Measurements from ENCODE around the gene LSP1.

The LSP1 gene

DNA sequence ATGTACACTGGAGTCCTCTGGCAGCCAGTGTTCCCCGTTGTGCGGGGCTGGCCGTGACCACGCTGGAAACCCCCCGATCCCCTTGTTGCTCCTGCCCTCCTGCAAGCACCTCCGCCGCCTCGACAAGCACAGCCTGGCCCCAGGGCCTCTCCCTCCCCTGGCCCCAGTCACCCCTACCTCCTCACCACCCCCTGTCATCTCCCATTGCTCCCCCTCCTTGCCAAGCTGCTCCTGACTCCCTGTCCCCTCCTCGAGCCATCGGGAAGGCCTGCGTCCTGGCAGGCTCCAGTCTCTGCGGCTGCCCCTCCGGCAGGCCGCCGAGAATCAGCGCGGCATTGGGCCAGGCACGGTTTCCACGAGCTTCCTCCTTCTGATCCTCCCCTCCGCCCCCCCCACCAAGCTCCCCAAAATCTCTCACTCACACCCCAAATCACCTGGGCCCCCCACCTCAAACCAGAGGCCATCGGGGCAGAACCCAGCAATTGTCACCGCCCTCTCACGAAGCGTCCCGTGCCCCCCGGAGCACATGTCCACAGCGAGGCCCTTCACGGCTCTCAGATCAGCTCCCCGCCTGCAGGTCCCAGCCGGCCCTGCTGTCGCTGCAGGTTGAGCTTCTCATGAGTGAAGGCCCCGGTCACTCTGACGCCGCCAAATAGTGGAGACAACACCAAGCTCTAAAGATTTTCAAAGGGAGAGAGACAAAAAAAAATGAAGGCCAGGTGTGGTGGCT, 5.7 kb upstream of the LSP1 start:
- no peak overlapping the region for H3K27ac ChIP-seq
- DNase-seq (ENCODE audit: low read depth, low spot score) = no peak

- no peak for DNase-seq (ENCODE audit: low read depth, low spot score)
These were observed 4.8 kb upstream of the LSP1 start for GRCh38 chr11:1847926-1848639.

DNA sequence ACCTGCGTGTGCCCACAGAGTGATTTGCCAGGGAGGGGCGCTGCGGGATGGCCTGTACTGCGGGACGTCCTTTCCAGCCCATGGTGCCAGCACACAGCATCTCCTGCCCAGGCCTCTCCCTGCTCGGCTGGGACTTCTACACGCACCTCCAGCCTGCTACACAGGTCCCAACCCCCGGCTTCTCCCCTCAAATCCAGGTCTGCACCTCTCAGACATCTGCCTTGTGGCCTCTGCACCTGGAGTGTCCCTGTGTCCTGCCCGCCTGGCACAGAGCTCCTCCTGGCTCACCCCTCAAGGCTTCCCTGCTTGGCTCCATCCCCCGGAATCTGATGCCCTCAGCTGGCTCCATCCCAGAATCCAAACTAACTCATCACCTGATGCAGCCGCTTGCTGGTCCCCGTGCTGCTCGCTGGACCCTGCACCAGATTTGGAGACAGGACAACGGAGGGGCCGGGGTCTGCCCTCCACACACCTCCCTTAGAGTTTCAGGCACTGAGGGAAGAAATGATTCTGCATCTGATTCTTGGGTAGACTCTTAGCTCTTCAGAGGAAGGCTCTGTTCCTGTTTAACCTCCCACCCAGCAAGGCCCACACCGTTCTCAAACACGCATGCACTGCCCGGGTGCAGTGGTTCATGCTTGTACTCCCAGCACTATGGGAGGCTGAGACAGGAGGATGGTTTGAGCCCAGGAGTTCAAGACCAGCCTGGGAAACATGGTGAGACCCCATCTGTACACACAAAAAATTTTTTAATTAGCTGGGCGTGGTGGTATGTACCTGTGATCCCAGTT, 4.0 kb upstream of the LSP1 start:
- H3K27ac ChIP-seq = no peak overlapping the region
- no peak for DNase-seq (ENCODE audit: low read depth, low spot score)

More at GRCh38 chr11:1847926-1848639, 4.8 kb upstream of the LSP1 start:
- no peak overlapping the region for H3K27ac ChIP-seq

DNA sequence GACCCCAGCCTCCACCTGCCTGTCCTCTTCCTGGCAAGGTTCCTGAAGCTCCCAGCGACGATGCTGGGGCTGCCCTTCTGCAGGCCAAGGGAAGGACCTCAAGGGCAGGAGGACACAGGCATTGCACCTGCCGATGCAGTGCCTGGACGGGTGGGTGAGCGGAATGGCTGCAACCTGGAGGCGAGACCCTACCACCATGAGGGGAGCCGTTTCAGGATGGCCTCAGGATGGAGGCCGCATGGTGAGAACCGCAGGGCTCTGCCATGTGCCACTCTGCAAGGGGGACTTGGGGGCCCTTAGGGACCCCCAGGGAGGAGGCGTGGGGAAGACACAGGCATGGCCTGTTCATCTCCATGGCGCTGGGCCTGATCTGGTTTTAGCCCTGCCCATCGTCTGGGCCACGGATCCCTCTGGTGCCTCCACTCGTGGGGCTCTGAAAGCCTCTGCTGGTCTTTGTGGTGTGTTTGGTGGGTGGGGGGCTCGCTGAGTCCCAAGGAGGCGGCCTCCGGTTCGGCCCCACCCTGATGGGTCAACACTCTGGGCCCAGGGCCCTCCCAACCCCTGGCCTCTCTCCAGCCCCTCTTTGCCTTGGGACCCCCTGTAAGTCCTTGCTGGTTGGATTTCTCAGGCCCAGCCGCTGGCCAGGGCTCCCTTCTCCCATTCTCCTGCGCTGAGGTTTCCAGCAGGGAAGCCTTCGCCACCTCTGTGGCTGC, 1.3 kb upstream of the LSP1 start:
- no peak overlapping the region for H3K27ac ChIP-seq
- no peak for DNase-seq (ENCODE audit: low read depth, low spot score)

GRCh38 chr11:1852271-1852876, 510 bp upstream of the LSP1 start:
- H3K27ac ChIP-seq = no peak overlapping the region
- DNase-seq (ENCODE audit: low read depth, low spot score) = no peak

GRCh38 chr11:1853376-1854131, 670 bp downstream of the LSP1 start:
- DNase-seq (ENCODE audit: low read depth, low spot score) = no peak
- H3K27ac ChIP-seq = no peak overlapping the region

- DNase-seq (ENCODE audit: low read depth, low spot score) = no peak
- no peak overlapping the region for H3K27ac ChIP-seq
These were observed 1.5 kb downstream of the LSP1 start for GRCh38 chr11:1854132-1854948.

- no peak overlapping the region for H3K27ac ChIP-seq
- no peak for DNase-seq (ENCODE audit: low read depth, low spot score)
These were observed 2.3 kb downstream of the LSP1 start for GRCh38 chr11:1854949-1855885.

DNA sequence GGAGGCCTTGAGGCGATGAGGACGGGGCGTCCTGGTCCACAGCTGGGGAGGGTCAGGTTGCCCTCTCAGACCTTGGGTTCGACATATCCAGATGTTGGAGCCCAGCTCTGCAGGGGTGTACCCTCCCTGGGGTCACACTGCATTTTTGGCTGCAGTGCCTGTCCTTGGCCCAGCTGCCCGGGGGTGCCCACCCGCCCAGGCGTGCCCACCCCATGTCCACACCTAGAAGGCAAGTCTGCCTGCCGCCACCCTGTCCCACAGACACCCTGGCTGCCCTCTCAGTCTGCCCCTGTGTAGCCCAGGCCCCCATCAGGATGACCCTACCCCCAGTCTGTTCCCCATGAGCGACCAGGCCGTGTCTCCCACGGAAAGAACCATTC, 3.0 kb downstream of the LSP1 start:
- H3K27ac ChIP-seq = no peak overlapping the region

GRCh38 chr11:1856306-1857005, 3.6 kb downstream of the LSP1 start:
- no peak for DNase-seq (ENCODE audit: low read depth, low spot score)
- H3K27ac ChIP-seq = no peak overlapping the region

More for the DNA sequence above, 3.0 kb downstream of the LSP1 start:
- no peak for DNase-seq (ENCODE audit: low read depth, low spot score)

- no peak for DNase-seq (ENCODE audit: low read depth, low spot score)
- no peak overlapping the region for H3K27ac ChIP-seq
These were observed 4.2 kb downstream of the LSP1 start for GRCh38 chr11:1857064-1857463.

DNA sequence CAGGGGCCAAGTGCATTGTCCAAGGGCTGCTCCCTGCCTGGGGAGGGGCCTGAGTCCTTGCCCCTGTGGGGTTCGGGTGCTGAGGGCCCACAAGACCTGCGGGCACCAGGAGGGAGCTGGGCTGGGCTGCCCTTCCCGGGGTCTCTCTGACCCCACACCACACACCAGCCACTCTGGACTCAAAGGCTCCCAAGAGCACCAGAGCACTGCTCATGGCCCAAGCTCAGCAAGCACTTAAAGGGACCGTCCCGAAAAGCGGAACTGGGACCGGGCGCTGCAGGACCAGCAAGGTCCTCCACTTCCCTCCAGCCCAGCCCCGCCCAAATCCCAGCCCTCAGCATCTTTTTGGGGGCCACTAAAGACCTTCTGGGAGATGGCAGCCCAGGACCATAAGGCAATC, 5.3 kb downstream of the LSP1 start:
- no peak for DNase-seq (ENCODE audit: low read depth, low spot score)
- H3K27ac ChIP-seq = no peak overlapping the region

GRCh38 chr11:1858576-1858975, 5.7 kb downstream of the LSP1 start:
- no peak for DNase-seq (ENCODE audit: low read depth, low spot score)
- no peak overlapping the region for H3K27ac ChIP-seq

DNA sequence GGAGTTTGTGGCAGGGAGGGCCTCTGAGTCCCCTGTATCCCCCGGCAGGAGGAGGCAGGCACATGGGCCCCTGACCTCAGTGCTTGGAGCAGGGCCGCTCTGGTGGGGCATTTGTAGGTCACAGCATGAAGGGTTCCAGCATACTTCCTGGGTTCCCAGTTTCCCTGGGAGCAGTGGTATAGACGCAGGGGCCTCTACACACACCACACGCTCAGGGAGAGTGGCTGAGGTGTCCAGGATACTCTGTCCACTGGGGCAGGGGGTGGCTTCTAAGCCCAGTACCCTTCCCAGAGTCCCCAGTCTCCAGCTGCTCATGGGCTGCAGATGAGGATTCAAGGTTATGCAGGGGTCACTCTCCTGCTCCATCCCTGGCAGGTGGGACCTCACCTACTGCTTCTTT, 6.1 kb downstream of the LSP1 start:
- H3K27ac ChIP-seq = no peak overlapping the region
- no peak for DNase-seq (ENCODE audit: low read depth, low spot score)

DNA sequence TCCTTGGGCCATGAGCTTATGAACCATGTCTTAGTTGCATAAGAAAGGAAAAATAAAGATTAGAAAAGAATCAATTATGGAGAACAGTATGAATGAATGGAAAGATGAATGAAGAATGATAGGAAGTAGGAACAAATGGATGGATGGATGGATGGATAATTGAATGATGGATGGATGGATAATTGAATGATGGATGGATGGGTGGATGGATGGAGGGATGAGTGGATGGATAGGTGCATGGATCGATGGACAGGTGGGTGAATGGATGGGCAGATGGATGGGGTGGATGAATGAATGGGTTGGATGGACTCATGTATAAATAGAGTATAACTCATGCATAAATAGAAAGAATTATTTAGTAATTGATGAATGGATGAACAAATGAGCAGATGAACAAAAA, 7.2 kb downstream of the LSP1 start:
- no peak overlapping the region for H3K27ac ChIP-seq
- DNase-seq (ENCODE audit: low read depth, low spot score) = no peak

GRCh38 chr11:1861435-1862411, 8.8 kb downstream of the LSP1 start:
- H3K27ac ChIP-seq = no peak overlapping the region
- DNase-seq (ENCODE audit: low read depth, low spot score) = no peak

Data from epithelial cell of prostate (primary cell).